HG02798 (cell line): ENCODE measurements around the gene INO80C.

Experiments used
- ATAC-seq: cut with Tn5 transposase; IDR thresholded peaks from one replicate; pipeline ENCODE4 v1.9.1; 2021; ENCODE audit warnings: mild to moderate bottlenecking; ENCODE audit not compliant: unreplicated experiment, poor library complexity

INO80C gene

GRCh38 chr18:35436076-35436649 is 61.6 kb downstream of the INO80C start:
- no peak for ATAC-seq

- ATAC-seq = no peak
Observed at GRCh38 chr18:35435401-35435800, 62.4 kb downstream of the INO80C start.

GRCh38 chr18:35432565-35433001 is 65.2 kb downstream of the INO80C start:
- no peak for ATAC-seq

- ATAC-seq = no peak
Observed at GRCh38 chr18:35431374-35431741, 66.4 kb downstream of the INO80C start.

GRCh38 chr18:35430721-35431373 is 66.9 kb downstream of the INO80C start:
- ATAC-seq = no peak

GRCh38 chr18:35426786-35427185 is 71.0 kb downstream of the INO80C start:
- no peak for ATAC-seq

- ATAC-seq = no peak
Observed at GRCh38 chr18:35424356-35424755, 73.4 kb downstream of the INO80C start.

- ATAC-seq = no peak
Observed at GRCh38 chr18:35422237-35422636, 75.5 kb downstream of the INO80C start.

GRCh38 chr18:35418610-35419009 is 79.2 kb downstream of the INO80C start:
- no peak for ATAC-seq
